Measurements from ENCODE around the gene NUDCD3.
A peak's percentile ranks its signal among the peaks of the same experiment; 100 is the strongest.

NUDCD3 gene

DNA sequence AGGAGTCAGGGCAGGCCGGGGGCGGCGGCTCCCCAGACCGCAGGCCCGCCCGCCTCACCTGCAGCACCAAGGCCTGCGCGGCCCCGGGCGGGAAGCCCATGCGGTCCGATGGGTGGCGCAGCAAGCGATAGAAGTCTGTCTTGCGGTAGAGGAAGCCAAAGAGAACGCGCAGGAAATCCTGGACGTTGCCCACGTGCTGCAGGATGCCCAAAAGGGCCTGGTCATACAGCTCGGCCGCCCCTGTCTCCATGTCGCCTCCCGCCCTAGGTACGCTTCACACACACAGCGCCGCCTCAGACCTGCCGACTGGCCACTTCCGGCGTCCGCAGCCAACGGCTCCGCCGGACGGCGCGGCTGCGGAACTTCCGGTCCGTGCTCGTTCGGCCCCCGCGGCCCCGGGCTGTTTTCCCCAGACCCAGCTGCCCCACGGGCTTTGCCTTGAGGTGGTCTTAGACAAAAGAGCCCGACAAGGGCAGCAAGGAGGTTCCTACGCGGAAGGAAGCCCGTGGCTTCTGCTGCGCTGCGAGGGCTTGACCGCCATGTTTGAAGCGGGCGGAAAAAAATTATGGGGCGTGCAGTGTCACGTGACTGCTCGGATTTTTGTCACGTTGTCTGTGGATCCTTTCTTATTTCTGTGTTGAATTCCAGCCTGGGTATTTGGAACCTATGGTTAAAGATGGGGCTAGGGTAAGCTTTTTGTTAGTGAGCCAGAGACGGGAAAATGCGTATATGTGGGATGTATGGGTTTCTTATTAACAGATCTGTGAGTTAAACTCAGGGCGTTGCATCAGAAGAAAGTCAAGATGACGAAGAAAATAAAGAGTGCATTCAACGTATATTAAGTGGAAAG, at the start of gene NUDCD3:
Gene NUDCD3, minus strand, starts transcription at position 308 of the 850 bp plus-strand sequence. Its CDS starts 58 bp downstream, at position 250.
- DNase-seq: peak; percentile 80 to 84

- DNase-seq: no peak
Measured at GRCh38 chr7:44539669-44540506, 49.4 kb upstream of the NUDCD3 start.

- no peak for DNase-seq
Measured at GRCh38 chr7:44538798-44539668, 48.6 kb upstream of the NUDCD3 start.

DNA sequence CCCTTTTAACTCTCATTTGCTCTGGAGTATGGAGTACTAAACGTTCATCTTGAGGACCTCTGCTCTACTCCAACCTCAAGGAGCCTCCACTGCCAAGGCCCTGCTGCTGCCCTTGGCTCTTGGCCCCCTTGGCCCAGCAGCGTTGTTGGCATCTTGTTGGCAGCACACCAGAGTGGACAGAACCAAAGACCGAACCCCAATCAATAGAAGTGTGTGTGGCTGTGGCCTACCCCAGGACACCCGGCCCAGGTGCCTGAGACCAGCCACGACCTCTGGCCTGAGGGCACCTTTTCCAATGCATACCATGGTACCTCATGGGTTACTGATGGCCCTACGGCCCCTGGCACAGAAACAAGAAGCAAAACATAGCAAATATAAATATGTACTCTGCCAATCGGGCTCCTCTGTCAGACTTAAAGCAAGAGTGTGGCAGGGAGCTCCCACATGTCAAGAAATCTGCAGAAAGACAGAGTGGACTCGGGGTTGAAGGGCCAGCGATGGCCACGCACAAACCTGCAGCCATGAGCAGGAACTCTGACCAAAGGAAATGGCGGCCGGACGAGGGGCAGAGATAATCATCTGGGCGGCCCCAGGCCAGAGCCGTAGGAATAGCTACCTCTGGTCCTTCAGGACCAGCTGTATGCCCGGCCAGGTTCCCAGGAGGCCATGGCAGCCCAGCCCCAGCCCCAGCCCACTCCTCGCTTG, 47.8 kb upstream of the NUDCD3 start:
- DNase-seq: no peak

GRCh38 chr7:44537442-44537841, 47.0 kb upstream of the NUDCD3 start:
- DNase-seq: no peak

DNA sequence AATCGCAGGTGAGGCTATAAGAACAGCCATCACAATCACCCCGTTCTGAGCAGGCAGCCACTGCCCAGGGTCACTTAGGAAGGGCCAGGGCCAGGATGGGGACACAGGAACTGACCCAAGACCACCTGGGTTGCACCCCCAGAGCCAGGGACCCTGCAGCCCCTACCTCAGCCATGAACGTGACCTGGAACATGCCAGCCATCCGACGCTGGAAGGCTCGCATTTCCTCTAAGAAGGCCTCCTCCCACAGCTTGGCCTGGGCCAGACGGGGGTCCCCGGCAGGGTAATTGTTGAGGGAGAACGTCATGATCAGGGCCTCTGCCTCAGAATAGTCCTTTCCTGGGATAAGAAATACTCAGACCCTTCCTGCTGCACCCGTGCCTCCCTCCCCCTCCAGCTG, 45.6 kb upstream of the NUDCD3 start:
- no peak for DNase-seq

DNA sequence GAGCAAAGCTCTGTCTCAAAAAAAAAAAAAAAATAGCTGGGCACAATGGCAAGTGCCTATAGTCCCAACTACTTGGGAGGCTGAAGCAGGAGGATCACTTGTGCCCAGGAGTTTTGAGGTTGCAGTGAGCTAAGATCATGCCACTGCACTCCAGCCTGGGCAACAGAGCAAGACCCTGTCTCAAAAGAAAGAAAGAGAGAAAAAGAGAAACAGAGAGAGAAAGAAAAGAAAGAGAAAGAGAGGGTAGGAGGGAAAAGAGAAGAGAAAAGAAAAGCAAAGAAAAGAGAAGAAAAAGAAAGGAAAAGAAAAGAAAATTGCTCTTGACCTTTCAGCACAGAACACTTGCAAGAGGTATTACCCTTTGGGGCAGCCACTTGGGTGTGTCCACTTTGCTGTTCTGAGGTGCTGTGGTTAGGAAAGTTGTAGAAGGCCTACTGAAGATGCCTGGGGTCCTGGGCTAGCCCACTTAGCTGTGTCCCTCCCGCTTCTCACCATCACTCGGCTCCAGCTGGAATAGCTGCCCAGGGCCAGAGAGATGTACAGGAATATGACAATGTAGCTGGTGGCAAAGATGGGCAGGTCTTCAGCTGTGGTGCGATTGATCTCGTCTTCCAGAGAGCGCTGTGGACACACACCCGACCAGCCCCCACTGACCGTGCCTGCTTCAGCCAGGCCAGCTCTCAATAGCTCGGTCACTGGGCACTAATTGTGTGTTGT, 45.0 kb upstream of the NUDCD3 start:
- DNase-seq: no peak

DNA sequence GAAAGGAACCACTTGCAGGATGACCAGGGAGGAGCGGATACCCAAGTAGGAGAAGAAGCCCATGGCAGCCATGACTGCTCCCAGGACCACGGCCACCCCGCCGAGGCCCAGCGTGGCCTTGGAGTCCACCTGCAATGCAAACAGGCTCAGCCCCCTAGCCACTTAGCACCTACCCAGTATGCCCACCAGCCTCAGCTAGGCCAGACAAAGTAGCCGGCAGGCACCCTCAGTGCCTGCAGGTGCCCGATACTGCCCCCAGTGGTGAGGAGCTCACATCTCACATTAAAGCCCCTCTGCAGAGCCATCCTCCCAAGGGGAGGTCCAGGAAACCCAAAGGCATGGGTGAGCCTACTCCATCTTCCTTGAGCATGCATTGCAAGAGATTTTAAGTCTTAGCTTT, 44.0 kb upstream of the NUDCD3 start:
- peak; percentile 56 to 60 for DNase-seq

DNA sequence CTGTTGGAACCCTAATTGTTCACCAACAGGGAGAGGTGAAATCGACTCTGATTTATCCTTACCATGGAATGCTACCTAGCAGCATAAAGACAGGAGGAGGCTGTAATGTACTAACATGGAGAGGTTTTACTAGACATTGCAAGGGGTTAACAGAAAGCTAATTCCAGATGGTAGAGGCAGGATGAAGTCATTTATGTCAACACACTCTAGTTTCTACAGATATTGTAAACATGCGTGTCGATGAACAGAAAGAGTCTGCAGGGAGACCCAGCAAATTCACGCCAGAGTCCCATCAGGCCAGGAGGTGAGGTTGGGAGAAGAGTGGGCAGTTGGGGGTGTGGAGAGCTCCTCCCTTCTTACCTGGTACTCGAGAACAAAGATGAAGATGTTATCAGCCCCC, 43.6 kb upstream of the NUDCD3 start:
- no peak for DNase-seq

DNA sequence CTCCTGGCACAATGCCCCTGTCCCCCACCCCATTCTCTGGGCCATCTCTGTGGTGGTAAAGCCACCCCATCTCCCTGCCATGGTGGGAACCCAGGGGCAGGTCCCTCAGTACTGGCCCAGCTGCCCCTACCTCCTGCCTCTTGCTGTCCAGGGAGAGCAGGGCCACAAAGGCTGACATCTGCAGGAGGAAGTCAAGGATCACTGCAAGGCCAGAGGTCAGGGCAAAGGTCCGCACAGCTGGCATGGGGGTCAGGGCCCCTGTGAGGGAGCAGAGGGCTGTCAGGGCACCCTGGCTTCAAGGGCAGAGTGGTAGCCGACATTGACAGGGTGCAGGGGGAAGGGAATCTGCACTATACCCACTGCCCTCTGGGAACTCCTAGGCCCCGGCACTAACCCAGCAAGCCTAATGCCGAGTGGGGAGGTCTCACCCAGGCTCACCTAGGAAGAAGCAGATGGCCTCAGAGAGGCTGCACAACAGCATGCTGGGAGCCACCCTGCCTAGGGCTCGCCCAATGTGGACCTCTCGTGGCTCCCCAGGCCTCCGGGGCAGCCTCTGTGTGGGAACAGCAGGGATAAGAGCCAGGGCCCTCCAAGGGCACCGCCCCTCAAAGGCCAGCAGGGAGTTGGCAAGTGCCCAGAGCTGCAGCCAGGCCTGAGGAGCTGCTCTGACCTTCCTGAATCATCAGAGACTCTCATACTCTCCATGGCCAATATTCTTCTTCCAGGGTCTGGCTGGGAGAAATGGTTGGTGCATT, 43.0 kb upstream of the NUDCD3 start:
- DNase-seq: no peak

- no peak for DNase-seq
Measured at GRCh38 chr7:44531421-44532380, 41.2 kb upstream of the NUDCD3 start.

- DNase-seq: no peak
Measured at GRCh38 chr7:44530990-44531389, 40.5 kb upstream of the NUDCD3 start.

- DNase-seq: no peak
Measured at GRCh38 chr7:44524811-44525388, 34.4 kb upstream of the NUDCD3 start.

- no peak for DNase-seq
Measured at GRCh38 chr7:44522315-44522714, 31.9 kb upstream of the NUDCD3 start.

DNA sequence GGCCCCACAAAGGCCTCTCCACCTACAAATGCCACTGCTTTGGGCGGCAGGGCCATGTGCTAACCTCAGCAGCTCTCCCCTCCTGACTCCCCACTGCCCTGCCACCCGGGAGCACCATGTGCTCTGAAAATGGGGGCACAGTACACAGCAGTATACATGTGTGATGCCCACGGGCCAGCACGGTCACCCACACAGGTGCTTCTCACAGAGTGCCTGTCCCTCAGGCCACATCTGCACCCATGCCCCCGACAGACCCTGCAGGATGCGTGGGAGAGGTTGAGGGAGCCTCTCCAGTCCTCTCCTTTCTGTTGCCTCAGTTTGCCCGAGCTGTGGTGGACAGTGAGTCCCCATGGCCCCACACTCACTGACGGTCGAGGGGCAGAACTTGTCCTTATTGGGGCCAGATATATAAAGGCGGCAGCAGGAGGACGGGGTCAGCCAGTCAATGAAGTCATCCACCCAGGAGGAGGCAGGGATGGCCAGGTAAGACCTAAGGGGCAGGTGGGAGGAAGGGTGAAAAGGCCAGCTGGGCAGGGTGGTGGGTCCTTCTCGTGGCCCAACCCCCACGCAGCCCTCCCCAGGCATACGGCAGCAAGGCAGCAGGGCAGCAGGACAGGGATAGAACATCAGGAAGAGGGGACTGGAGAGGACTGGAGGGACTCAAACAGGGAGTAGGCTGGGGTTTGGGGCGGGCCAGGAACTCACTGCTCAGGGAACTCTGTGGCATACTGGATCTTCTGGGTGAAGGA, 31.1 kb upstream of the NUDCD3 start:
- DNase-seq: no peak

DNA sequence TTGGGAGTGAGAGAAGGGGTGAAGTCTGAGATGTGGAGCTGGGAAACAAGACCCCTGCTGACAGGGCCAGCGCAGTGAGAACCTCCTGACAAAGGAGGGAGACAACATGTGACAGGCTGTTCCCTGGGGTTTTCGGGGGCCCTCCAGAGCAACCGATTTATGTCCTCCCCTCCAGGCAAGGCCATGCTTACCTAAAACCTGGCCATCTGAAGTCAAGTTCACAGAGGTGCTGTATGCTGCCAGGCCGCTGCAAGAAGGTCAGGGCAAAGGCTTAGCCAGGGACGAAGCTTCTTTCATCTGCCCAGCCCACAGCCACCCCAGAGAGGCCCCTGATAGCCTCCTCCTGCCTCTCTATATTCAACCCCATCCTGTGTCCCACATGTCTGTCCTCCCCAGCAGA, 30.1 kb upstream of the NUDCD3 start:
- no peak for DNase-seq

- DNase-seq: no peak
Measured at GRCh38 chr7:44519546-44519945, 29.1 kb upstream of the NUDCD3 start.

DNA sequence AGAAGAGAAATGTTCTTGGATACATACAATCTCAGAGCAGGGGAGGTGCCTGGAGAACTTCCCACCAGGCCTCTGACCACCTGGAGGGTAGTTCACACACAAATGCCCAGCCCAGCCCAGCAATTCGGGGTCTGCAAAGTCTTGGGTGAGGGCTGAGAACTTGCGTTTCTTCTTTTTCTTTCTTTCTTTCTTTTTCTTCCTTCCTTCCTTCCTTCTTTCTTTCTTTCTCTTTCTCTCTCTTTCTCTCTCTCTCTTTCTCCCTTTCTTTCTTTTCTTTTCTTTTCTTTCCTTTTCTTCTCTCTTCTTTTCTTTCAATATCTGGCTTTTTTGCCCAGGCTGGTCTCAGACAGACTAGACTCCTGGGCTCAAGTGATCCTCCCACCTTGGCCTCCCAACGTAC, 28.3 kb upstream of the NUDCD3 start:
- DNase-seq: no peak

GRCh38 chr7:44517175-44517574, 26.7 kb upstream of the NUDCD3 start:
- no peak for DNase-seq

Data from stimulated activated CD4-positive, alpha-beta T cell treated with anti-CD3 and anti-CD28 coated beads, Interleukin-2, amount 100 ng/mL, for 24 hours (primary cell).